A549 (cell line): Measurements from ENCODE around the gene RTN4R.
"Not testable (repeated sequence)": the region's sequence is repeated elsewhere in the genome, so short reads cannot be mapped to it uniquely, and the experiment has no call there.

ENCODE experiments used
- EP300 ChIP-seq, 2 experiments: fragments of >200 bp; sonication (Bioruptor Twin); formaldehyde crosslinking; IDR thresholded peaks; 2 replicates in 1 of 2; 3 replicates in 1 of 2; pipeline ENCODE4 v1.6.1; 2016 to 2017
- RAD21 ChIP-seq, 2 experiments: fragments of >200 bp in 1 of 2; sonication (Bioruptor Twin) in 1 of 2; formaldehyde crosslinking in 1 of 2; IDR thresholded peaks in 1 of 2; conservative IDR thresholded peaks in 1 of 2; 2 replicates in 1 of 2; 3 replicates in 1 of 2; pipeline ENCODE4 v1.6.1; 2012 to 2018; ENCODE audit warnings: inconsistent platforms in 1 of 2
- USF2 ChIP-seq: fragments of 450-650 bp; IDR thresholded peaks from 2 replicates; pipeline ENCODE4 v1.6.1; 2014; ENCODE audit warnings: antibody characterized with exemption

DNA sequence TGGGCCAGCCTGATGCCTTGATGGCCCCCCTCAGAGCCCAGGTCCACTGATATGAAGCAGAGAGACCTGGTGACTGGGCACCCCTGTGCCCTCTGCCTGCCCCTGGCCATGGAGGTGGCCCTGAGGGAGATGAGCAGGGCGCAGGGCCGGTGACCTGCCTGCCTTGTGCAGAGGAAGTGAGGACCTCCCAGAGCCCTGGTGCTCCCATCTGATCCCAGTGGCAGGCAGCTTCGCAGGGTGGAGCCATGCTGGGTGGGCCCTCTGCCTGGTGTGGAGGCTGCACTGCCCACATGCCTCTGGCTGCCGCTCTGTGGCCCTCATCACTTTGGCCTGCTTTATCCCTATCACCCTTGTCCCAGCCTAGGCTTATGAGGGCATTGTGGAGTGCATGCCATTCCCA, 1.1 kb upstream of the RTN4R start:
- not testable (repeated sequence) for TF ChIP-seq RAD21 (conservative IDR thresholded peaks at IDR 0.05 in 1 of 2, IDR thresholded peaks at IDR 0.05 in 1 of 2); EP300 (IDR thresholded peaks at IDR 0.05); USF2
